GM19025 (cell line): ENCODE measurements around the gene CFAP46.
"Not testable (repeated sequence)": the region's sequence is repeated elsewhere in the genome, so short reads cannot be mapped to it uniquely, and the experiment has no call there.

Experiments
- ATAC-seq: cut with Tn5 transposase; IDR thresholded peaks from one replicate; pipeline ENCODE4 v1.9.1; 2021; ENCODE audit warnings: mild to moderate bottlenecking, low read depth, moderate library complexity; ENCODE audit not compliant: unreplicated experiment

The CFAP46 gene

DNA sequence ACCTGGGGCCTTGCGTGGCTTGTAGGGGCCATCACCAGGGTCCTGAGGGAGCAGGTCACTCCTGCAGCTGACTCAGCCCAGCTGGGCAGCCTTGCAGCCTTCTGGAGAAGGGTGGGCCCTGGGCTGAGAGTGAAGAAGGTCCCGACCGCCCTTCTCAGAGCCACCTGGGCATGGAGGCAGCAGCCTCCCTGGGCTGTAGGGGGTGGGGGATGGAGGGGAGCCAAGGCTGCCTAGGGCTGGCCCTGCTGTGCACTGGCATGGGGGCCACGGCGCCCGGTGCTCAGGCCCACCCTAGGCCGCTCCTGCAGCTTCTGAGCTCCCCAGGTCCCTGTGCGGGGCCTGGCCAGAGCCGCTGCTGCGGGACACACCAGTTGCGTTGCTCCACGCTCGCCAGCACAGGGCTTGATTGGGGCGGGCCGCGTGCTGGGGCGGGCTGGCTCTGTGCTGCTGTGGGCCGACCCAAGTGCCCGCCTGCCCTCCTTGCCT, 92.8 kb downstream of the CFAP46 start:
- no peak for ATAC-seq

DNA sequence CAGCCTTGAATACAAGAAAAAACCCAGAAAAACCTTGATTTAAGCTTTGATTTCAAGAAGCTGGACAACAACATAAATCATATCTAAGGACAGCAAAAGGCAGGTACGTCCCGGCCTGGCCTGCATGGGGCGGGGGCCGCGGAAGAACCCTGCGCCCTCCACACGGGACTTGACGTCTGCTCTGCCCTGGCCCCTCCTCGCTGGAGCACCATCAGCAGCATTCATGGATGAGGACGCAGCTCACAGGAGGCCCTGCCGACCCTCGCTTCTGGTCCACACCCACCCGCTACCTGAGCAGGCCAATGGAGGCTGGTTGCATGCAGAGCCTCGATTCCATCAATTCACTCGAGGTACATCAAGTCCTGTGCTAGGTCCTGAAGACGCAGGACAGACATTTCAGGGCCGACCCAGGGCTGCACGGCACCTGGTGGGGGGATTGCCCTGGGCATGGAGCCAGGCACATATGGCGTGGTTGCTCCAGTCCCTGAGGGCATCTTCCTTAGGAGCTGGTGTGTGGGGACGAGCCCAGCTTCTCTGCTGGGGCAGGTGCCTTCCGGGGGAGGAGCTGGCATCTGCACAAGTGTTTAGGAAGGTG, 93.3 kb downstream of the CFAP46 start:
- no peak for ATAC-seq

DNA sequence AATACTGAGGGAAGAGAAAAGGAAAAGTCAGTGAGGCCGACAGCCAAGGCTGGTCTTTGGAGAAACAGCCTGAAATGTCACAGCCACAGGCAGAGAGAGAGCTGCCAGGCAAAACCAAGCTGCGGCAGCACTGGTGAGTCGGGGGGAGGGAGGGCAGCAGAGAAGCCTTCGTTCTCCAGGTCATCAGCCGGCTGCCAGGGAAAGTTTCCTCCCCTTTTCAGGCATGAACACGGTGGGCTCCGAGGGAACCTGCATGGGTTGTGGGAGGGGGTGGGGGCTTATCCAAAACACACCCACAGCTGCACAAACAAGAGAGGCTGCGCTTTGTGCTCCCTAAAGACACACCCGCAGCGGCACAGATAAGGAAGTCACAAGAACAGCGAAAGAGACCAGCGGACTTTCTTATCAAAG, 94.1 kb downstream of the CFAP46 start:
- ATAC-seq, result no peak

- ATAC-seq, result no peak
These were observed 94.5 kb downstream of the CFAP46 start for GRCh38 chr10:132847856-132848255.

DNA sequence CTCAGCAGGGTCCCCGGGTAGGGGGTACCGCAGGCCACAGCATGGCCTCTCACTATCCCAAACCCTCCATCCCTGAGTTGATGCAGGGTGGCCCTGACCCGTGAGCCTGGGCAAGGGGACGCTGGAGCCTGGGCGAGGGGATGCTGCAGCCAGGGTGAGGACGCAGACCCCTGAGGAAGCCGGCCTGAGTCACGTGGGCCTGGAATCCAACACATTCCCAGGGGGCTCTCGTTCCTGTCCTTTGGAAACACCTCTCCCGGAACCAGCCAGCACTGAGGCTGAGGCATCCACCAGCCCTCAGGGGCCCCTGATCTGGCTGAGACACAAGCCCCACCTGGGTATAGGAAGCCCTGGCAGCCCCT, 95.0 kb downstream of the CFAP46 start:
- ATAC-seq, result no peak

DNA sequence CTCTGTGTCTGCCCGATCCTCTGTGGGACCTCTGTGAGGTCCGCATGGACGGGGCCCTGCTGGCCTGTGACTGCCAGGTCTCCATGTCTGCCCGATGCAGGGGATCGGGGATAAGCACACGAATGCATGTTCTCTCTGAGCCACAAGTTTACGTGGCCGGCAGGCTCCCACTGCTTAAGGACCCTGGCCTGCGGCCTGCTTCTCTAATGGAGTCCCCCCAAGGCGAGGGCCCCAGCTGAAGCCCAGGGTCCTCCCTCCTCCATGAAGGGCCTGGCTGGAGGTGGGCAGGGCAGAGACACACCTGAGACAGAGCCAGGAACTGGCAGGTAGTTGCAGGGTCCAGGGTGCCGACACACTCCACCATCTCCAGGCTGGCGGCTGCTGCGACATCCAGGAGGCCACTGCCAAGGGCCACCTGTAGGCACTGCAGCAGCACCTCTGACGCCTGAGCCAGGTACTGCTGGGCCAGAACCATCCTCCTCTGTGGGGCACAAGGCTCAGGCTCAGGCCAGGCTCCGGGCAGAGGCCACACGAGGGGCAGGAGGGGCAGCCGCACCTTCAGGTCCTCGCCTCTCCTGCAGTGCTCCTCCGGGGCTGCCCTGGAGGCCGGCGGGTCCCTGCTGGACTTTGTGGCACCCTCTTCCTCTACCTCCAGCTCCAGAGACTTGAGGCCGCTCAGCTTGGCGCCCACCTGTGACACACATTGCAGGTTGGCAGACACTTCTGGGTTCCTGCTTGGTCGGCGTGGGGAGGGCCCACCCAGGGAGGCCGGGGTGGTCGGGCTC, 95.5 kb downstream of the CFAP46 start:
- no peak for ATAC-seq

GRCh38 chr10:132845780-132846595, 96.4 kb downstream of the CFAP46 start:
- ATAC-seq, result no peak

GRCh38 chr10:132845041-132845551, 97.3 kb downstream of the CFAP46 start:
- ATAC-seq, result no peak

- no peak for ATAC-seq
These were observed 98.1 kb downstream of the CFAP46 start for GRCh38 chr10:132844069-132844809.

DNA sequence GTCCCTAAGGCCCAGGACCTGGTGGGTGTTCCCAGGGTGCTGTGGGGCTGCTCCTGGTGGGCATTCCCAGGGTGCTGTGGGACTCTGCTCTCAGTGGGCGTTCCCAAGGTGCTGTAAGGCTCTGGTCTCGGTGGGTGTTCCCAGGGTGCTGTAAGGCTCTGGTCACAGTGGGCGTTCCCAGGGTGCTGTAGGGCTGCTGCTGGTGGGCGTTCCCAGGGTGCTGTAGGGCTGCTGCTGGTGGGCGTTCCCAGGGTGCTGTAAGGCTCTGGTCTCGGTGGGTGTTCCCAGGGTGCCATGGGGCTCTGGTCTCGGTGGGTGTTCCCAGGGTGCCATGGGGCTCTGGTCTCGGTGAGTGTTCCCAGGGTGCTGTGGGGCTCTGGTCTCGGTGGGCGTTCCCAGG, 99.1 kb downstream of the CFAP46 start:
- ATAC-seq, result not testable (repeated sequence)

DNA sequence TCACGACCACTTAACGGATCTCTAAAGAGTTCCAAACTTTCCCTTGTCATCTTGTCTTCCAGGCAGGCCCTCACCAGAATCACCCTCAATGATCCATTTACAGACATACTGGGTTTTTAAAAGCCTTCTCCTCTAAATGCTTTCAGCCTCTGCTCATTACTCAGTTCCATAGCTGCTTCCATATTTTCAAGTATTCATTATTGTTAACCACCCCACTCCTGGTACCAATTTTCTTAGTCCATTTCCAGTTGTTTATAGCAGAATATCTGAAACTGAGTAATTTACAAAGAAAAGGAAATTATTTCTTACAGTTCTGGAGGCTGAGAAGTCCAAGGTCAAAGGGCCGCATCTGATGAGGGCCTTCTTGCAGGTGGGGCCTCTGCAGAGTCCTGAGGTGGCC, 100.0 kb downstream of the CFAP46 start:
- no peak for ATAC-seq

GRCh38 chr10:132841615-132841975, 100.8 kb downstream of the CFAP46 start:
- ATAC-seq, result no peak

DNA sequence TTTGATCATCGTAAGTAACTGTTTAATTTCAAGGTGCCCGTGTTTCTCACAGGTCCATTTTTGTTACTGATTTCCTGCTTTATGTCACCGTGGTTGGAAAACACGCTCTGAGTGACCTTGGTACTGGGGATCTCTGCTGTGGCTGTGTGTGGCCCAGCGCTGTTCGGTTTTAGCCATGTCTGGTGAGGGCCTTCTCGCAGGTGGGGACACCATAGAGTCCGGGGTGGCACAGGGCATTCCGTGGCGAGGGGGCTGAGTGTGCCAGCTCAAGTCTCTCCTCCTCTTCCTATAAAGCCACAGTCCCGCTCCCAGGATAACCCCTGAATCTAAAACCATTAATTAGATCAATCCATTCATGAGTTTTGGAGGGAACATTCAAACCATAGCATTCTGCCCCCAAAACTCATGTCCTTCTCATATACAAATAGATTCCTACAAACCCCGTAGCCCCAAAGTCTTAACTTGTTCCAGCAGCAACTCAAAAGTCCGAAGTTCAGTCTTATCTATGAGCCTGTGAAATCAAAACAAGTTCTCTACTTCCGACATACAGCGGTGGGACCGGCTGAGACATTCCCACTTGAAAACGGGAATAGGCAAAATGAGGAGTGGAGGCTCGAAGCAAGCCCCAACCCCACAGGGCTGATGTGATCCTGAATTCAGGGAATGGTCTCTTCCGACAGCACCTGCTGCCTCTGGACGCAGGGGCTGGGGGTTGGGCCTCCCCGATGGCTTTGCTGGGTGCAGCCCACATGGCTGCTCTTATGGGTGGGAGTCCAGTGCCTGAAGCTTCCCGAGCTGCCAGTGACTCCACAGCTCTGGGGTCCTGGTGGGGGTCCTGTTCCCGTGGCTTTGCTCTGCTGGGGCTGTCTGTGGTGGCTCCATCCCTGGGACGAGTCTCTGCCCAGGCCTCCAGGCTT, 101.4 kb downstream of the CFAP46 start:
- ATAC-seq, result no peak

GRCh38 chr10:132839061-132839460, 103.3 kb downstream of the CFAP46 start:
- ATAC-seq, result no peak

DNA sequence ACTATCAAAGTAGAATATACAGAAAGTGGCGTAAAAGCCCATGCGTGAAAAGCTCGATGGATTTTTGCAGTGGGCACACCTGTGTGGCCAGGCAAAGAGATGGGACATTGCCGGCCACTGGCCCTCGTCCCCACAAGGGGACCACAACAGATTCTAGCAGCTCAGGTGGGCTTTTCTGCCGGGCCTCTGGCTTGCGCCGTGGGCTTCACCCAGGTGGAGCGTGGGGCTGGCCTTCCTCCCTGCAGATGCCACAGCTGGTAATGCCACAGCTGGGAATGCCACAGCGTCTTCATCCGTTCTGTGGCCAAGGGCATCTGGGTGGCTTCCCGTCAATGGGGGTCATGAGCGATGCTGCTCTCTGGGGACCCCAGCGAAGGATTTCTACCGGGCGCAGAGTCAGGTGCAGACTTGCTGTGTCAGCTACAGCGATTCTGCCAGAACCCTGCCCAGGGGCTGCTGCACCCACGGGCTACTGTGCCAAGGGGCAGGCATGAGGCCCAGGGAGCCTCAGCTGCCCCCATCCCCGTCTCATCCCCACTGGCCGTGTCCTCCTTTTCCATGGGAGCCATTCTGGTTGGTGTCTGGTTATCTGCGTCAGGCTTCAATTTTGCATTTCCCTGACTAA, 103.9 kb downstream of the CFAP46 start:
- no peak for ATAC-seq

- no peak for ATAC-seq
These were observed 104.5 kb downstream of the CFAP46 start for GRCh38 chr10:132837905-132838304.

- no peak for ATAC-seq
These were observed 105.4 kb downstream of the CFAP46 start for GRCh38 chr10:132836832-132837540.

DNA sequence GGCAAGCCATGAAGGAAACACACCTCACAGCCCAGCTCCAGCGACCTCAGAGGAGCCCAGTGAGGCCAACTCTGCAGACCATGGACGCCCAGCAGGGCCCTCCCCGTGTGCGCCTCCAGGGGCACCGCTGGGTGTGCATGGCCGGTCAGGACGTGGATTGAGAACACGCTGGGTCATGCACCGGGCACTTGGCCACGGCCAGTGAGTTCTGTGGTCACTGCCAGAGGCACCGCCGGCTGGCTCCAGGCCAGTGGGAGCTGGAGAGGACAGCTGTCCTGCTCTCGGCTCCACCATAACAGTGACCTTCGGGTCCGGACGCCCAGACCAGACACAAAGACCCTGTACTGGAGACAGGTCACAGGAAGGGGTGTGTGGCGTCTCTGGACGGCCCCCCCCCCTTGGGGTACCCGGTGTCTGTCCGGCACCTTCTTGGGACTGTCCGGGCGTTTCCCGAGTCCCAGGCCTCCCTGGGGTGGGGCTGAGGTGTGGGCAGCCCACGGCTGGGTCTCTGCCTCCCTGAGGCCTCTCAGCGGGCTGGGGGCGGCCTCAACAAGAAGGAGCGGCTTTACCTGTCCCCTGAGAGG, 106.0 kb downstream of the CFAP46 start:
- ATAC-seq, result no peak
